ENCODE measurements around the gene CEACAM7.

DNA sequence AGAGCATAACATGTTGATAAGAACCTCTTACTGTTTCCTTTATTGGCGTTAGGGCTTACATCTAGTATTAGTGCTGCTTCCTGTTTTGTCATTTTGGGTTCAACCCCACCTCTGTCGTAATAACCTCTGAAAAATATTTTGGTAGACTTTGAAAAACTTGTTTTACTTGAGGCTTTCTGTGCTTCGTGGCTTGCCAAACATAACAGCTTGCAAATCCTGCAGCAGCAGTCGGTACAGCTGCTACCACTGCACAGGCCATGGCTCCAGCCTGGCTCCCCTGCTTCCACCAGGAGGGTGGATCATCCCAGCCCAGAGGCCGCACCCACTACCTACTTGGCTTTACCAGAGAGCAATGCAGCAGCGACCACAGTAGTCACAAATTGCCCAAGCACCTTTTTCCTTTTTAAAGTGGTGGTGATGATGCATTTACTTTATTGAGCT, 49.4 kb downstream of the CEACAM7 start:
- TF ChIP-seq POLR2AphosphoS5 (IDR thresholded peaks at IDR 0.05) (no peak), CTCF (IDR thresholded peaks at IDR 0.05) (no peak)

Measured in esophagus muscularis mucosa (tissue), 3 donors.